AG04449 (cell line): ENCODE measurements around the gene SCFD2.
"Not testable (repeated sequence)": the region's sequence is repeated elsewhere in the genome, so short reads cannot be mapped to it uniquely, and the experiment has no call there.

Experiments used
- CTCF ChIA-PET: fragments of 350-600 bp; formaldehyde crosslinking; extraction: SDS; loops from one replicate; lab custom pipeline; 2021; ENCODE audit warnings: antibody characterized with exemption; lab: Yijun Ruan, JAX
- POLR2A ChIA-PET: fragments of 400-600, 350-600 bp; formaldehyde crosslinking; extraction: SDS; loops from one replicate; lab custom pipeline; 2020; ENCODE audit warnings: antibody characterized with exemption, inconsistent platforms; lab: Yijun Ruan, JAX
- DNase-seq: peaks from one replicate; pipeline ENCODE4 v3.0.0-alpha.2; 2010; ENCODE audit warnings: low read depth, low spot score
- H3K4me3 ChIP-seq: 2 replicates; pipeline ENCODE4 v1.5.1; 2011; ENCODE audit warnings: low read depth, mild to moderate bottlenecking, control low read depth, low read length
- CTCF ChIP-seq: IDR thresholded peaks from one replicate; pipeline ENCODE4 v1.5.1; 2011; ENCODE audit warnings: mild to moderate bottlenecking, moderate library complexity, low read length, control low read depth, inconsistent platforms; ENCODE audit not compliant: insufficient read depth; ENCODE audit errors: missing control alignments

The SCFD2 gene

GRCh38 chr4:53192496-53192895 is 173.4 kb downstream of the SCFD2 start:
- no peak for TF ChIP-seq CTCF
- H3K4me3 ChIP-seq, result no peak overlapping the region
- DNase-seq, result no peak
- CTCF ChIA-PET, result interaction anchor here (0.8 to 1.4 kb wide), 2 partner anchors 176 to 177 kb away, joined by 3 to 4 read pairs; no protein-coding TSS in a partner anchor
- POLR2A ChIA-PET, result no interaction called here

GRCh38 chr4:53191997-53192396 is 173.9 kb downstream of the SCFD2 start:
- no peak for TF ChIP-seq CTCF
- no peak for DNase-seq
- CTCF ChIA-PET, result interaction anchor here (1.4 kb wide), 1 partner anchor 176 kb away, joined by 3 read pairs; no protein-coding TSS in a partner anchor
- POLR2A ChIA-PET, result no interaction called here
- H3K4me3 ChIP-seq, result no peak overlapping the region

- CTCF ChIA-PET, result interaction anchor here (1.2 to 4.2 kb wide), 4 partner anchors 173 to 1045 kb away, joined by 3 to 34 read pairs (median 6); no protein-coding TSS in a partner anchor
- no peak overlapping the region for H3K4me3 ChIP-seq
- POLR2A ChIA-PET, result no interaction called here
- no peak for TF ChIP-seq CTCF
- DNase-seq, result peak; percentile 67
Measured at GRCh38 chr4:53189011-53189410, 176.8 kb downstream of the SCFD2 start.

GRCh38 chr4:53186714-53187358 is 179.0 kb downstream of the SCFD2 start:
- no peak for TF ChIP-seq CTCF
- ChIA-PET CTCF (interaction anchor here (1.7 to 4.6 kb wide), 4 partner anchors 9 to 1047 kb away, joined by 3 to 34 read pairs (median 14); no protein-coding TSS in a partner anchor), POLR2A (interaction anchor here (0.6 kb wide), 1 partner anchor 194 kb away, joined by 3 read pairs; no protein-coding TSS in a partner anchor)
- no peak overlapping the region for H3K4me3 ChIP-seq
- no peak for DNase-seq

- no peak for TF ChIP-seq CTCF
- no peak overlapping the region for H3K4me3 ChIP-seq
- ChIA-PET CTCF (interaction anchor here (1.7 to 4.6 kb wide), 4 partner anchors 10 to 1048 kb away, joined by 3 to 34 read pairs (median 14); no protein-coding TSS in a partner anchor), POLR2A (interaction anchor here (0.6 kb wide), 1 partner anchor 195 kb away, joined by 3 read pairs; no protein-coding TSS in a partner anchor)
- peak; percentile 71 for DNase-seq
Measured at GRCh38 chr4:53185869-53186585, 179.8 kb downstream of the SCFD2 start.

- ChIA-PET CTCF (interaction anchor here (0.8 to 4.6 kb wide), 3 partner anchors 12 to 173 kb away, joined by 3 to 22 read pairs (median 3); no protein-coding TSS in a partner anchor), POLR2A (no interaction called here)
Measured at GRCh38 chr4:53183754-53184153, 182.1 kb downstream of the SCFD2 start.

GRCh38 chr4:53177751-53178150 is 188.1 kb downstream of the SCFD2 start:
- H3K4me3 ChIP-seq, CTCF ChIA-PET, POLR2A ChIA-PET, DNase-seq: not testable (repeated sequence)

More at GRCh38 chr4:53183754-53184153, 182.1 kb downstream of the SCFD2 start:
- H3K4me3 ChIP-seq, result no peak overlapping the region
- DNase-seq, result no peak
- TF ChIP-seq CTCF, result no peak
